Liver (tissue), 9 donors: Measurements from ENCODE around the gene ERCC4. TPM values are rescaled to one million over a fixed set of nuclear protein-coding genes. Genes with fewer than 3 reads are reported as not detected.

Experiments used
- DNase-seq: peaks from one replicate; pipeline ENCODE4 v3.0.0-alpha.2; 2017; ENCODE audit warnings: low spot score
- H3K27ac ChIP-seq, 2 donors: one replicate each; pipeline ENCODE4 v1.7.0; 2013; ENCODE audit warnings: inconsistent platforms in 2 of 2, low read length in 2 of 2, control low read depth in 1 of 2, low read depth in 1 of 2, mild to moderate bottlenecking in 1 of 2
- H3K27me3 ChIP-seq, 4 donors: one replicate each; pipeline versions ENCODE4 v1.6.1 to v1.7.0; 2013; ENCODE audit warnings: low read length in 3 of 4, inconsistent platforms in 1 of 4, mild to moderate bottlenecking in 1 of 4, moderate library complexity in 1 of 4; ENCODE audit not compliant: control insufficient read depth in 4 of 4, insufficient read depth in 4 of 4
- H3K36me3 ChIP-seq, 4 donors: one replicate each; pipeline versions ENCODE4 v1.6.1 to v1.7.0; 2013; ENCODE audit warnings: low read length in 3 of 4, mild to moderate bottlenecking in 3 of 4, low read depth in 1 of 4, moderate library complexity in 1 of 4; ENCODE audit not compliant: control insufficient read depth in 4 of 4, insufficient read depth in 3 of 4
- H3K4me1 ChIP-seq, 4 donors: one replicate each; pipeline versions ENCODE4 v1.6.1 to v1.7.0; 2013; ENCODE audit warnings: low read length in 3 of 4, mild to moderate bottlenecking in 3 of 4, moderate library complexity in 1 of 4; ENCODE audit not compliant: control insufficient read depth in 4 of 4, insufficient read depth in 4 of 4
- H3K4me3 ChIP-seq, 3 donors: one replicate each; pipeline versions ENCODE4 v1.6.1 to v1.7.0; 2013; ENCODE audit warnings: low read length in 3 of 3, control low read depth in 1 of 3, low read depth in 1 of 3, mild to moderate bottlenecking in 1 of 3
- H3K9ac ChIP-seq, 2 donors: one replicate each; pipeline ENCODE4 v1.7.0; 2013; ENCODE audit warnings: low read length in 2 of 2, mild to moderate bottlenecking in 2 of 2, moderate library complexity in 2 of 2, control low read depth in 1 of 2, low read depth in 1 of 2
- H3K9me3 ChIP-seq, 4 donors: one replicate each; pipeline versions ENCODE4 v1.6.1 to v1.7.0; 2013; ENCODE audit warnings: low read length in 3 of 4; ENCODE audit not compliant: control insufficient read depth in 4 of 4
- ATF3 ChIP-seq: IDR thresholded peaks from 2 replicates; pipeline ENCODE4 v1.6.1; 2016; ENCODE audit warnings: antibody characterized with exemption
- CTCF ChIP-seq: fragments of 150-350 bp; IDR thresholded peaks from 2 replicates; pipeline ENCODE4 v1.5.1; 2017; ENCODE audit warnings: improper control_type of control experiment, low read depth, low read length; ENCODE audit not compliant: missing input control
- FOXA1 ChIP-seq: IDR thresholded peaks from 2 replicates; pipeline ENCODE4 v1.6.1; 2016; ENCODE audit warnings: antibody characterized with exemption
- HNF4A ChIP-seq, 2 donors: conservative IDR thresholded peaks; 2 replicates each; pipeline ENCODE4 v1.6.1; 2016; ENCODE audit warnings: antibody characterized with exemption in 2 of 2, mild to moderate bottlenecking in 2 of 2
- JUND ChIP-seq, 2 donors: IDR thresholded peaks; 2 replicates each; pipeline ENCODE4 v1.6.1; 2016; ENCODE audit warnings: antibody characterized with exemption in 2 of 2
- MAX ChIP-seq: IDR thresholded peaks from 2 replicates; pipeline ENCODE4 v1.6.1; 2016; ENCODE audit warnings: antibody characterized with exemption
- NR2F2 ChIP-seq: IDR thresholded peaks from 2 replicates; pipeline ENCODE4 v1.6.1; 2016; ENCODE audit warnings: antibody characterized with exemption
- REST ChIP-seq: IDR thresholded peaks from 2 replicates; pipeline ENCODE4 v1.6.1; 2016; ENCODE audit warnings: antibody characterized with exemption, mild to moderate bottlenecking
- RXRA ChIP-seq, 2 donors: IDR thresholded peaks; 2 replicates each; pipeline ENCODE4 v1.6.1; 2017 to 2018; ENCODE audit warnings: antibody characterized with exemption in 2 of 2, mild to moderate bottlenecking in 1 of 2
- TAF1 ChIP-seq: conservative IDR thresholded peaks from 2 replicates; pipeline ENCODE4 v1.6.1; 2016; ENCODE audit warnings: antibody characterized with exemption, mild to moderate bottlenecking
- YY1 ChIP-seq: IDR thresholded peaks from 2 replicates; pipeline ENCODE4 v1.6.1; 2016; ENCODE audit warnings: antibody characterized with exemption, mild to moderate bottlenecking
- WGBS: extraction: QIAGEN DNeasy Blood & Tissue Kit; methylation state at CpG from one replicate; pipeline ENCODE4 v1.1.7; 2013; 5-methylcytosine and 5-hydroxymethylcytosine counted together
- polyA plus RNA-seq, 2 donors: library from polyadenylated mRNA; stranded (reverse) in 1 of 2; unstranded in 1 of 2; fragments of 200-250 nt in 1 of 2; fragments of >200 nt in 1 of 2; fragmentation: Nextera tagmentation in 1 of 2; extraction: Ambion mirVana in 1 of 2; gene quantifications; one replicate each; pipeline versions ENCODE4 v1.2.1 to v1.2.3, GENCODE V29; 2013 to 2015
- total RNA-seq, 2 donors: library from RNA; depleted of rRNA; stranded (reverse); fragments of >200 nt; gene quantifications; one replicate each; pipeline ENCODE4 v1.2.3, GENCODE V29; 2014
- donor health status: healthy.
- donor health status: healthy.
- donor health status: healthy.
- donor health status: healthy.
- donor health status: healthy.

The ERCC4 gene
- total and polyA plus RNA-seq, 4 donors, result 1.6 to 11.1 (median 4.9) TPM

GRCh38 chr16:13892301-13892700 lies 27.7 kb upstream of the ERCC4 start:
- no peak overlapping the region for H3K27ac ChIP-seq
- no peak overlapping the region for H3K4me3 ChIP-seq
- no peaks in the 10 kb centered on the region for H3K27me3 ChIP-seq
- no peak for DNase-seq
- no peaks in the 10 kb centered on the region for H3K36me3 ChIP-seq
- TF ChIP-seq FOXA1 (no peak), YY1 (peak; percentile 26), HNF4A (conservative IDR thresholded peaks at IDR 0.05) (peak; percentile 49 to 57), CTCF (no peak), MAX (peak; percentile 27), RXRA (IDR thresholded peaks at IDR 0.05) (peak in 1 of 2 donors; percentile 20)
- H3K9ac ChIP-seq, result no peak overlapping the region
- peaks cover 0 to 5% (median 4%) of the 10 kb centered on the region in 4 donors for H3K9me3 ChIP-seq
- H3K4me1 ChIP-seq, result peaks cover 0 to 4% (median 0%) of the 10 kb centered on the region in 4 donors
- 33% methylated on average over 4 of the region's 4 CpGs for WGBS

- DNase-seq, result no peak
Observed at GRCh38 chr16:13895516-13895915, 24.4 kb upstream of the ERCC4 start.

More at GRCh38 chr16:13895516-13895915, 24.4 kb upstream of the ERCC4 start:
- Histone ChIP-seq H3K4me1 (peaks cover 0 to 4% (median 0%) of the 10 kb centered on the region in 4 donors), H3K9me3 (peaks cover 0 to 2% (median 0%) of the 10 kb centered on the region in 4 donors), H3K27ac (no peak overlapping the region), H3K36me3 (no peaks in the 10 kb centered on the region), H3K4me3 (no peak overlapping the region), H3K9ac (no peak overlapping the region), H3K27me3 (no peaks in the 10 kb centered on the region)
- TF ChIP-seq TAF1 (no peak), NR2F2 (no peak), REST (no peak), ATF3 (no peak), JUND (IDR thresholded peaks at IDR 0.05) (no peak)
- 66% methylated on average over 1 of the region's 1 CpG for WGBS
